ENCODE results near the gene CALHM3. TPM values are rescaled to one million over a fixed set of nuclear protein-coding genes. Genes with fewer than 3 reads are reported as not detected.

CALHM3 gene
- total RNA-seq, 1 donor from 2014 or later = not detected

DNA sequence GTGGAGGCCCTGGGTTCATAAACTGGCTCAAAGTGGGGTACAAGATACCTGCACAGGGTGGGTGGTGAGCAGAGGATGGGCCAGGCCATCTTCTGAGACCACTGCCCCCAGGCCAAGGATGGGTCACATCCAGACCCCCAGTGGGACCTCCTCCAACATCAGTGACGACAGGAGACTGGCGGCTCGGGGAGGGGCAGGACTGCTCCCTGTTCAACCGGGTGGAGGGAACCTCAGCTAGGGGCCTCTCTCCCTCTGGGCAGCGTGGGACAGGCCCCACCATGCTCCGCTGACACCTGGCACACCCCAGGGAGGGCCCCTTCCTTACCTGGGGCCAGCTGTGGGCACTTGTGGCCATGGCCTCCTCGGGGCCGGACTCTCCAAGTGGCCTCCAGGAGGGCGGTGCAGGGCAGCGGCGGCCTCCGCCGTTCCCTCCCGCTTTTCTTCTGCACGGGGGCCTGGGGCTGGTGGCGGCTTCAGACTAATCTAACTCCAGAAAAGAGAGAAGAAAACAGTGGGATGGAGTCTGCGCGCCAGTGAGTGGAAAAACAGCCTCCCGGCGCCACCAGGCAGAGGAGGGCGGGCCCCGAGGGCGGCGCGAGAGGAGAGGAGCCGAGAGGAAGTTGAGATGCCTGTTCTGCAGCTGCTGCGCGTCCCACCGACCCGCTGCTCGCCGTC, 27.1 kb downstream of the CALHM3 start, which contains the start of gene CALHM2:
Gene CALHM2, minus strand, starts transcription at position 540 of the 675 bp plus-strand sequence. CDS start 2,429 bp downstream, outside the sequence.
- no peak for DNase-seq (ENCODE audit: low read depth)
- Histone ChIP-seq H3K27me3 (ENCODE audit: control insufficient read depth, insufficient read depth, low read length) (no peaks in the 10 kb centered on the region), H3K36me3 (ENCODE audit: control insufficient read depth, insufficient read depth, low read length) (peaks cover 2% of the 10 kb centered on the region), H3K4me3 (ENCODE audit: low read depth, low read length) (peak within 1 kb of the TSS; percentile 31)
- TF ChIP-seq, protein P1, sequence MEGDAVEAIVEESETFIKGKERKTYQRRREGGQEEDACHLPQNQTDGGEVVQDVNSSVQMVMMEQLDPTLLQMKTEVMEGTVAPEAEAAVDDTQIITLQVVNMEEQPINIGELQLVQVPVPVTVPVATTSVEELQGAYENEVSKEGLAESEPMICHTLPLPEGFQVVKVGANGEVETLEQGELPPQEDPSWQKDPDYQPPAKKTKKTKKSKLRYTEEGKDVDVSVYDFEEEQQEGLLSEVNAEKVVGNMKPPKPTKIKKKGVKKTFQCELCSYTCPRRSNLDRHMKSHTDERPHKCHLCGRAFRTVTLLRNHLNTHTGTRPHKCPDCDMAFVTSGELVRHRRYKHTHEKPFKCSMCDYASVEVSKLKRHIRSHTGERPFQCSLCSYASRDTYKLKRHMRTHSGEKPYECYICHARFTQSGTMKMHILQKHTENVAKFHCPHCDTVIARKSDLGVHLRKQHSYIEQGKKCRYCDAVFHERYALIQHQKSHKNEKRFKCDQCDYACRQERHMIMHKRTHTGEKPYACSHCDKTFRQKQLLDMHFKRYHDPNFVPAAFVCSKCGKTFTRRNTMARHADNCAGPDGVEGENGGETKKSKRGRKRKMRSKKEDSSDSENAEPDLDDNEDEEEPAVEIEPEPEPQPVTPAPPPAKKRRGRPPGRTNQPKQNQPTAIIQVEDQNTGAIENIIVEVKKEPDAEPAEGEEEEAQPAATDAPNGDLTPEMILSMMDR (IDR thresholded peaks at IDR 0.05; ENCODE audit: insufficient read depth, low read length, poor library complexity, severe bottlenecking) = no peak

DNA sequence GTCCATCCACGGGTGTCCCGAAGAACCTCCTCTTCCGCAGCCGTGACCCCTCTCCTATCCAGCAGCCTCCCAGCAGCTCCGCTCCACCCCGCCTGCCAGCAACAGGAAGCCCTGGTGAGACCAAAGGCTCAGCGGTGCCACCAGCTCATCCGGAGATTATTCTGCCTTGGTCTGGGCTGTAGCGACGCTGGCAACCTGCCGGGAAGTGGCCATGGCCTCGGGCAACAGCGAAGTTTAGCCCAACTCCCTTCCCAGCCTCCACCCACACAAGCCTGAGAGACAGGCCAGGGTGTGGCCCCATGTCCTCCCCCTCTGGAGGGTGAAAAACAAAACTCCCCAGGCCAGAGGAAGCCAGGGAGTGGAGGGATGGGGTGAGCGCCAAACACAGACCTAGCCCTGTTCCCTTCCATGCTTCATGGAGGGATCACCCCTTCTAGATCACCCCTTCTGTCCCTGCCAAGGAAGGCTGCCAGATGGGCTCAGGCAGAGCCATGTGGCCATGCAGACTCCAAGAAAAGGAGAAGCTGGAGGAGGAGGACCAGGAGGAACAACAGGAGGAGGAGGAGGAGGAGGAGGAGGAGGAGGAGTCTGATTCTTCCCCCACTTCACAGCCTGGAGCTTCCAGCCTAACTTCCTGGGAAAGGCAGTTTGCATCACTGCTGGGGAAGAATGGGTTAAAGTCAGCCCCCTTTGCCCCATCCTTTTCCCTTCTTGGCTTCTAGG, 27.8 kb downstream of the CALHM3 start:
- peaks cover 2% of the 10 kb centered on the region for H3K36me3 ChIP-seq (ENCODE audit: control insufficient read depth, insufficient read depth, low read length)
- no peak for DNase-seq (ENCODE audit: low read depth)
- no peaks in the 10 kb centered on the region for H3K27me3 ChIP-seq (ENCODE audit: control insufficient read depth, insufficient read depth, low read length)
- H3K4me3 ChIP-seq (ENCODE audit: low read depth, low read length) = peak overlapping the region; percentile 31
- TF ChIP-seq, protein P1 (IDR thresholded peaks at IDR 0.05; ENCODE audit: insufficient read depth, low read length, poor library complexity, severe bottlenecking) = no peak

DNA sequence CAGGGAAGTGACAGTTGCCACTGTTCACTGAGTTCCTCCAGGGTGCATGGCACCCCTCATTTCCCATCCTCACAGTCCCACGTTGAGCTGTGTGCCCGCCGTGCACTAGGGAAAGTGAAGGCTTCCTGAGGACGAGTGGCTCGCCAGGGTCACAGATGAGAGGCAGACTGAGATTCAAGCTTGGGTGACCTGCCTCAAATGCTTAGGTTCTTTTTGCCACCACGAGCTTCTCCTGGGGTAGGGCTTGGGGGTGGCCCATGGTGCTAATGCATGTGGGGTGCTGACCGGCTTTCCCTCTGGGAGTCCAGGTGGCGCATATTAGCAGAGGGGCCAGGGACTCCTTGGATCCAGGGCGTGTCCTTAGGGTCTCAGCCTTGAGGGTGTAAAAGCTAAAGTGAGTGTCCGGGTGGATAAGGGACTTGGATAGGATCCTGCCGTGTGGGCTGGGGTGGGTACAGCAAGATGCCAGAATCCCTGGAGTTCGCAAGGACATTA, 28.8 kb downstream of the CALHM3 start:
- Histone ChIP-seq H3K4me3 (ENCODE audit: low read depth, low read length) (no peak overlapping the region), H3K27me3 (ENCODE audit: control insufficient read depth, insufficient read depth, low read length) (no peaks in the 10 kb centered on the region), H3K36me3 (ENCODE audit: control insufficient read depth, insufficient read depth, low read length) (peaks cover 2% of the 10 kb centered on the region)
- no peak for DNase-seq (ENCODE audit: low read depth)
- TF ChIP-seq, protein P1 (IDR thresholded peaks at IDR 0.05; ENCODE audit: insufficient read depth, low read length, poor library complexity, severe bottlenecking) = no peak

DNA sequence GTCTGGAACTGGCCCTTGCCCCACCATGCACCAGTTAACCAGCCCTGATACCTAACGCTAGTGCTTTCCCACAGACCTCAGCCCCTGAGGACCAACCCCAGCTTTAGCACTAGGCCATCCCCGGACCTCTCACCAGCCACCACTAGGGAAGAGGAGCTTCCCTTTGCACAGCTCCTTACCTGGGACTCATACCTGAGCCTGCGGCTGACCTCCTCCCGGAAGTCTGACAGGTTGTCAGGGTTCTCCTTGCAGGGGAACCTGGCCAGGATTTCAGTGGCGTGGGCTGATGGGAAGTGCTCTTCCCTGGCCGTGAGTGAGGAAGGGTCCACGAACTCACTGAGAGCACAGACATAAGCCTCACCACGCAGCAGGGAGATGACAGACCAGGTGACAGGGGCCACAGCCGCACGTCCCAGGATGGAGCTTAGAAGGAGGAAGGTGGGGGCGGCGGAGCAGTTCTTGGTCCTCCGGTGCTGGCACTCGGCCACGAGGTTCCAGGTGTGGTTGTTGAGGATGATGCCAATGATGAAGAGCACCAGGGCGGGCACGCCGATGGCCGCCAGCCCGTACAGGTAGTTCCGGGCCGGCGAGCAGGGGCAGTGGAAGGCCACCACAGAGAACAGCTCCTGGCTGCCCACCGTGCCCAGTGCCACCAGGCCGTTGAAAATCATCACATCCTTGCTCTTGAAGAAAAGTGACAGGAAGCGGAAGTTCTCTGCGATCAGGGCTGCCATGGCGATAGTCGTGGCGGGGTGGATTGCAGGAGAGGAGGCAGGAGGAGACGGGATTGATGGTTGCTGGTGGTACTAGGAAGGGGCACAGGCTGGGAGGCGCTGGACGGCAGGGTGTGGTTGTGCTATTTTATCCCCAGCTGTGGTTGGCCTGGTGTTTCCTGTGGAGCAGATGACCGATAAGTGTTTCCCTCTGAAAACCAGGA, 29.6 kb downstream of the CALHM3 start:
- TF ChIP-seq, protein P1 (IDR thresholded peaks at IDR 0.05; ENCODE audit: insufficient read depth, low read length, poor library complexity, severe bottlenecking) = no peak
- no peak overlapping the region for H3K4me3 ChIP-seq (ENCODE audit: low read depth, low read length)
- peaks cover 3% of the 10 kb centered on the region for H3K36me3 ChIP-seq (ENCODE audit: control insufficient read depth, insufficient read depth, low read length)
- no peak for DNase-seq (ENCODE audit: low read depth)
- H3K27me3 ChIP-seq (ENCODE audit: control insufficient read depth, insufficient read depth, low read length) = no peaks in the 10 kb centered on the region

DNA sequence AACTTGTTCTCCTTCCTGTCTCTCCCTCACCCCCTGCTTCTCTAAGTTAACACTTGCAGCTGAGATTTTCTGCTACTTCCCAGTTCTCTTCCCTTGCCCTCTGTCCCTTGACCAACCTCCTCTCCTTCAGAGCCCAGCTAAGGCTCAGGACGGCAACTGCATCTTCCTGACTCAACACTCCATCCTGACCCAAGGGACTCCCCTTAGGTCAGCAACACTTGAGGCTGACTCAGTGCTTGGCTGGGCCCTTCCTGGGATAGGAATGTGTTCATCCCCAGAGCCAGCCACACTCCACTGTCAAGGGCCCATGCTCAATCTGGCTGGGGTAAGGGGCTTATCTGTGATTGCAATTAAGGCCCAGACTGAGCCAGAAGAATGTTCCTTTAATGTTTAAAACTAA, 30.3 kb downstream of the CALHM3 start:
- no peak overlapping the region for H3K4me3 ChIP-seq (ENCODE audit: low read depth, low read length)
- TF ChIP-seq, protein P1 (IDR thresholded peaks at IDR 0.05; ENCODE audit: insufficient read depth, low read length, poor library complexity, severe bottlenecking) = no peak
- peak; percentile 18 for DNase-seq (ENCODE audit: low read depth)
- H3K36me3 ChIP-seq (ENCODE audit: control insufficient read depth, insufficient read depth, low read length) = peaks cover 3% of the 10 kb centered on the region
- no peaks in the 10 kb centered on the region for H3K27me3 ChIP-seq (ENCODE audit: control insufficient read depth, insufficient read depth, low read length)

All from kidney epithelial cell (primary cell).